GM21619 (cell line): ENCODE results near the gene EDIL3.
"Not testable (repeated sequence)": the region's sequence is repeated elsewhere in the genome, so short reads cannot be mapped to it uniquely, and the experiment has no call there.

ENCODE experiments used
- ATAC-seq: cut with Tn5 transposase; IDR thresholded peaks from one replicate; pipeline ENCODE4 v1.9.1; 2021; ENCODE audit not compliant: unreplicated experiment

The EDIL3 gene

DNA sequence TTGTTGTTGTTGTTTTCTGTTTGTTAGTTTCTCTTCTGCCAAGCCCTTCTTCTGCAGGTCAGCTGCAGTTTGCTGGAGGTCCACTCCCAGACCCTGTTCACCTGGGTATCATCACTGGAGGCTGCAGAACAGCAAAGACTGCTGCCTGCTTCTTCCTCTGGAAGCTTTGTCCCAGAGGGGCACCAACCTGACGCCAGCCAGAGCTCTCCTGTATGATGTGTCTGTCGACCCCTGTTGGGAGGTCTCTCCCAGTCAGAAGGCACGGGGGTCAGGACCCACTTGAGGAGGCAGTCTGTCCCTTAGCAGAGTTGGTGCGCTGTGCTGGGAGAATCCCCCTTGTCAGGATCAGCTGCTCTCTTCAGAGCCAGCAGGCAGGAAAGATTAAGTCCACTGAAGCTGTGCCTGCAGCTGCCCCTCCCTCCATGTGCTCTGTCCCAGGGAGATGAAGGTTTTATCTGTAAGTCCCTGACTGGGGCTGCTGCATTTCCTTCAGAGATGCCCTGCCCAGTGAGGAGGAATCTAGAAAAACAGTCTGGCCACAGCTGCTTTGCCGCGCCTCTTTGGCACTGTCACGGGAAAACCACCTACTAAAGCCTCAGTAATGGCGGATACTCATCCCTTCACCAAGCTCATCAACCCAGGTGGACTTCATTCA is 299.2 kb downstream of the EDIL3 start:
- no peak for ATAC-seq

DNA sequence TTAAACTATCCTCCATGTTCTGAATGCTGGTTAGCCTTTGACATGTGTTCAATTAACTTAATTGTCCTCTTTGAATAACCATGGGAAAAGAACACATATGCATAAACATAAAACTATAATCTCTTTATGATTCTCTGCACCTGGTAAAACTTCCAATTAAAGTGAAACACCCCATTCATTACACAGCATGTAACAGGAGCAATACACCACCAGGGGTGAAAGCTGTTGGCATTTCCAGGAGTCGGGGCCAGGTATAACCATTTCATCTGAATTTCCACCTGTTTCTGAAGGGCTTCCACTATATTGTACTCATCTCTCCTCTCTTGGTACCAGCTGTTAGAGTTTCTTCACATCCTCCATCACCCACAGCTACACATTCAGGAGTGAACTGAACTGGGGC is 303.8 kb downstream of the EDIL3 start:
- no peak for ATAC-seq

DNA sequence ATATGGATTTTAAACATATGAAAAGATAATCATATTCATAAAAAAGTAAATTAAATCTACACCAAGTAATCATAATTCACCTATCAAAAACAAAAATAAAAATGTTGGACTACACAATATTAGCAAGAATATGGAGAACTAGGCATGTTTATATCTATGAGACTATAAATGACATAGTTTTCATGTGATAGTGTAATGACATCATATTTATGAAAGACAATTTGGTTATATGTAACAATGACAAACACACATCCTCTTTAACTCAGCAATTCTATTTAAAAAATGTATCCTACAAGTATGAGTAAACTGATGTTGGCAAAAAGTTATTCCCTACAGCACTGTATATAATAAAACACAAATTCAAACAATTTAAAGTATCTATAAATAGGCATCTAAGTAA is 312.3 kb downstream of the EDIL3 start:
- ATAC-seq, result no peak

DNA sequence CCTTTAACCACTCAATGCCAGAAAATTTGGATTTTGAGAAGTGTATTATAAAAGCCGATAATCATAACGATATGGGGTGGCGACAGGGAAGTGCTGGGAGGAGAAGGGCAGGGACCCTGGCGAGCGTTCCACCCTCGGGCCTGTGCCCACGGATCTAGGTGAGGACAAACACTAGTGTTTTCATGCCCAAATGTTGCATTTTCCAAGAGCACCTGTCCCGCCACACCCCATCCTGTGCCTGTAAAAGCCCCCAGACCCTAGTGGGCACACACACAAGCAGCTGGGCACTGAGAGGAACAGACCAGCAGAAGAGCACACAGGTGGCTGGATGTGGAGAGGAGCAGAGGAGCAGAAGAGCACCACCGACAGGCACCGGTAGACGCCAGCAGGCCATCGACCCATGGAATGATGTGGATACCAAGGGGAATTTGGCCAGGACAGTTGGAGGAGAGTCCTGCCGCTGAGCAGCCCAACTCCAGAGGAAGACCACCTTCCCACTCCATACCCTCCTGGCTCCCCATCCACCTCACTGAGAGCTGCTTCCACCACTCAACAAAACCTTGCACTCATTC is 315.0 kb downstream of the EDIL3 start:
- ATAC-seq, result no peak

DNA sequence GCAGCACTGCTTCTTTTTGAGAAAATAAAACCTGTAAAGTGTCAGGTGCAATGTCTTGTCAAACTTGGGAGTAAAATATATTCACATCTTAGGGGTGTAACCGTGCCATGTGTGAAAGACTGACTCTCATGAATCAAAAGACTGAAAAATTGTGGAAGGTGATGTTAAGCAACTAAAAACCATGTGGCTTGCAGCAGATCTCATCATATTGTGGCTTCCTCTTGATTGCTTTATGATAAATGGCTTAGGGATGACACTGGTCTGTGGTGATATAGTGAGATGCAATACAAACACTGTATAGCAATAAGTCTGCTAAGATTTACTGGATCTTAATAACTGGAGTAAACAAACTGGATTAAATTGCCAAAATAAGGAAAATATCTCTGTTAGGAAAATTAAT is 321.6 kb downstream of the EDIL3 start:
- no peak for ATAC-seq

DNA sequence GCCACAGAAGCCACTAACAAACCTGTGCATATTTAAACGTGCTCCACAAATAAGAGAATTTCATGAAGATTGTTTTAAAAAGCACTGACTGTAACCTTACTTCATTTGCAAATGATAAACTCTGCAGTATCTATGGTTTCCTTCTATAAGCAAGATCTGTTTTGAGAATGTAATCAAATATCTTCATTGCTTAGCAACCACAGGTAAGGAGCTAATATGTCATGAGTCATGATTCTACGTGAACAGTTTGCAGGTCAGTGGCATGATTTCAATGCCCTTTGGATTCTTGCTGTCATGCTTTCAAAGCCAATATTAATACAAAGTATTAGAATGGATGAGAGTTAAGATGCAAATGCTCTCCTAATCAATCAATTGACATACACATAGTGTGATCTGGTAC is 325.0 kb downstream of the EDIL3 start:
- no peak for ATAC-seq

DNA sequence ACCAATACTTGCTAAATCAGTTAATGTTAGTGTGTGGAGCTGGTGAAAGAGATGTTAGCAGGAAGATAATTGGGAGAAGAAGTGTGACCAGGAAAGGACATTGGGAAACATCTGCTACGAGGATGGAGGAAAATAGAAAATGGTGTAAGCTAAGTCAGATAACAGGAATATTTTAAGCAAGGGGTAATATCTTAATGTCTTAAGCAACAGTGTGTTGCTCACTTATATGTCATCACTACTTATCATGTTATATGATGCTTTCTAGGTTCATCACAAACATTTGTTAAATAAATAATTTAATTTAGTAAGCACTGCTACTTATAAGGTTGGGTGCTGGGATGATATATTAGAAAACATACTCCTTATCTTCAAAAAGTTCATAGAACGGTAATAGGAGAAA is 326.1 kb downstream of the EDIL3 start:
- no peak for ATAC-seq

DNA sequence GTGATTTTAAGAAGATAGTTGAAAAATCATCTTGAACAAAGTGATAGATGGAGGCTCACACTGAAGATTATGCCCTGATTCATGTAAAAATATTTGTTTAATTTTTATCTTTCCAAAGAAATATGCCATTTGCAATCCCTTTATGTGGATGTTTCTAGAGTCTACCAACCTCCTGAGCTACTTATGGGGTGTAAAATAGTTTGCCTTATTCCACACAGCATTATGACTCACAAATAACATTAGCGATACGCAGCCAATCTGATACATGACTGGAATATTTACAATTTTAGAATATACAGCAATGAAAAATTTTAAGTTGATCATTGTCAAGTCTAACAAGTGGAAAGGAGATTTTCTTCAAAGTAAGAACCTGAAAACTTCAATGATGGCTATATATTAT is 327.5 kb downstream of the EDIL3 start:
- no peak for ATAC-seq

DNA sequence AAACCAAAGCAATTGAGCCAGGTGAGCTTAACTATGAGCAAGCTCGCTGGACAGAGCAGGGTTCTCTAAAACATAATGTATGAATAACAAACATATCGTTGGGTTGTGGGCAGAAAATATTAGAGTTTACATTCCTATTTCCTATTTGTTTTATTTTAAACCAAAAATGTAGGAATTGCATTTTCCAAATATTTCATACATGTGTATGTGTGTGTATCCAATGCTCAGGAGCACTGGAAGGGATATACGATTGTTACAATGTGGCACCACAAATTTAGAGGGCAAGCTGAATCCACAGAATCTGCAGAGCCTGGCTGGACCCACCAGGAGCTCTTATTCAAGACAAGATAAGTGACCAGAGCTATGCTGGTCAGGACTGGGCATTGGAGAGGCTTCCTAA is 338.7 kb downstream of the EDIL3 start:
- ATAC-seq, result no peak

DNA sequence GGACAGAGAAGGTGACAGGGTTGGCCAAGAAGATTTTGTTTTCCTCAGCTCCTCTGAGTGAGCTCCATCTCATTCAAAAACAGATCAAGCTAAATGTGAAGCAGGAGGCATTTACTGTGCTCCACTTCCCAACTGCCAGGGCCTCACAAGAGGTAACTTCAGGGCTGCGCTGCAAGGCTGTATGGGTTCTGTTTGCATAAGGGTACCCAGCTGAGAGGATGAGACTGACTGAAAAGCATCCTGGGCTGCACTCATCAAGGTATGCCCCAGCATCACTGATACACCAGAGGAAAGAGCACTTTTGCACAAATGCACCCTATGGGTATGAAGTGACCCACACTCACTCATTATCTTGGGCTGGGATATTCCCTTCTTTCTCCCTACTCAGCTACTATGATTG is 347.8 kb downstream of the EDIL3 start:
- ATAC-seq, result no peak

DNA sequence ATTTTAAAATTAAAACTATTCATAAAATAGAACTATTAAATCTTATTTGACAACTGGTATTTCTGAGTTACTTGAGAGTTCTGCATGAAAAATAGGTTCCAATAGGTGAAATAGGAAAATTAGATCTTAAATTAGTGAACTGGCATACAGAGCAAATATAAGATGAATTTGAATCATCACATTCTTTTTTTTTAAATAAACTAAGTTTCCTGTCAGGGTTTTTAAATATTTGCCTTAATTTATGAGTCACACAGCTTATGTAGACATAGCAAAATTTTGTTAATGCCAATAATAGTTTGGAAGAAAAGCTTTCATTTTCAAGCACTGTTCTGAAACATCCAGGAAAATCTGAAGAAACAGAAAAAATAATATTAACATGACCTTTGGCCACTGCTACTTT is 352.4 kb downstream of the EDIL3 start:
- ATAC-seq, result no peak

DNA sequence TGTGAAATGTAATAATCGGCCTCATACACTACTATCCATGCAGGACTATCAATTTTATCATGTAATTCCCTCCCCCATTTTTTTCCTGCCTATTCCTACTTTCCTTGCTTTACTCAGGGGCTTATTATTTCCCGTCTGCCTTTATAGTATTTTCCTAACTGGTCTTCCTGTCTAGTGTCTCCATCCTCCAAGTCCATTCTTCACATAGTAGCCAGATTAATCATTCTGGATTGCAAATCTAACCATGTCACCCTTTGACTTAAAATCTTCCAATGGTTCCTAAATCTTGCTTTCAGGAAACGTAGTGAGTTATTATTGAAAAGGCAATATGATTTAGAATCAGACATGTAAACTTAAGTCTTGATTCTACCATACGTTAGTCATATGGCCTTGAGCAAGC is 356.6 kb downstream of the EDIL3 start:
- ATAC-seq, result no peak

DNA sequence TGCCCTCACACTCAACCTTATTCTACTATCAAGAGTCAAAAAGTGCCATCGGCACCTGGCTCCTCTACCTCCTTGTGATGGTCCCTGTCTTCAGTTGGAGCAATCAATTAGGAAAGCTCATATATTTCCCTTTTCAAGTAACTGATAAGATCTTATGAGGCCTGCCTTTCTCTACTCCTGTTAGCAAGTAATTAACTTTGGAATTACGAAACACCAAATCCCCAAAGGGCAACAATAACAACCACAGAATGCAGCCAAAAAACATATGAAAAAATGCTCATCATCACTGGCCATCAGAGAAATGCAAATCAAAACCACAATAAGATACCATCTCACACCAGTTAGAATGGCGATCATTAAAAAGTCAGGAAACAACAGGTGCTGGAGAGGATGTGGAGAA is 366.2 kb downstream of the EDIL3 start:
- not testable (repeated sequence) for ATAC-seq

DNA sequence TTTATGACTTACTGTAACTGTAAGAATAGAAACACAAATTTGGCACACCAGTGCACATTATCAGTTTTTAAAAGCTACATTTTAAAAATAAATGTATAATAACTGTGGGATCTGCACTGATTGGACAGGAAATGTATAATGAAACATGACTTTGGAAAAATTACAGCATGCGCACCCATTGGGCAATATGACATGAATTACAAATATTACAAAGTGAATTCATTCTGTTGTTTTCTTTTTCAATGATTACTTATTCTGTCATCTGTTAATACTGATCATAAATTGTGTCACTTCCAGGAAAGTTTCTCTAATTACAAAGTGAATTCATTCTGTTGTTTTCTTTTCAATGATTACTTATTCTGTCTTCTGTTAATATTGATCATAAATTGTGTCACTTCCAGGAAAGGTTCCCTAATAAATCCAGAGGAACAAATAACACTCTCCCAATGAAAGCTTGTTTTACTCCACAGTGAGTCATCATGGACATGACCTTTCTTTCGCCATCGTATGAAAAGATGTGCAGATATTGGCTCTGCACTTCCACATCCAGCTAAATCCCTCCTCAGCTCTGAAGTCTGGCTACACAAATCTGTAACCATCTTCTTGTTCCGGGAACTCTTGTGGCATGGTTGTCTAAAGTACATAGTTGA is 367.0 kb downstream of the EDIL3 start:
- ATAC-seq, result no peak

DNA sequence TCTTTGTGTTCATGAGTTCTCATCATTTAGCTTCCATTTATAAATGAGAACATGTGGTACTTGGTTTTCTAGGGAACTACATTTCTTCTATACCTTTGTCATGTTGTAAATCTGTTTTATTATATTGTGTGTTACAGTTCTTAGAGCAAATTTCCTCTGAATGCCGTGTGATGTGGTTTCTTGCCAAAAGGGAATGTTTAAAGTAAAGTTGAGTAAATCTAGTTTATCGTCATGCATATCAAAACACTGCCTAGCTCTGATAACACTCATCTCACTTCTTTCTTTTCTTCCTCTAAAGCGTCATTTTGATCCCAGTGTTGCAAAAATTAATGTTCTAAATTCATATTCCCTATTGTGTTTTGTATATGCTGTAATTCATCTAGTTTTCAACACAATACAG is 368.6 kb downstream of the EDIL3 start:
- ATAC-seq, result no peak

DNA sequence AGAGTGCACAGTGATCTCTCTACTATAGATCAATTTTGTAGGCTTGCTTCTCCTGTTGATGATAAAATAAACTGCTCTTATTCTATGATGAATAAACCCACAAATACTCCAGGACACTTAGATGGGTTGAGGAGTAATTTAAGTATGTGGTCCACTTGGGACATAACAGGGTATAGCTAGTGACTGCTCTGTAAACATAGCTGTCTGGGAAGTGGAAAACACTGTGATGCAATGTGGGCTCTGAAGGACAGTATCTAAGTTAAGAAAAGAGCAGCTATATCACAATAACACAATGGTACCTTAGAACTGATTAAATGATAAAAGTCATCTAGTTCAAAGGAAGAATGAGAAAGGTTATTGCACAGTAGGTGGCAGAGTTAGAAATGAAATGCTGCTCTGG is 369.7 kb downstream of the EDIL3 start:
- no peak for ATAC-seq

DNA sequence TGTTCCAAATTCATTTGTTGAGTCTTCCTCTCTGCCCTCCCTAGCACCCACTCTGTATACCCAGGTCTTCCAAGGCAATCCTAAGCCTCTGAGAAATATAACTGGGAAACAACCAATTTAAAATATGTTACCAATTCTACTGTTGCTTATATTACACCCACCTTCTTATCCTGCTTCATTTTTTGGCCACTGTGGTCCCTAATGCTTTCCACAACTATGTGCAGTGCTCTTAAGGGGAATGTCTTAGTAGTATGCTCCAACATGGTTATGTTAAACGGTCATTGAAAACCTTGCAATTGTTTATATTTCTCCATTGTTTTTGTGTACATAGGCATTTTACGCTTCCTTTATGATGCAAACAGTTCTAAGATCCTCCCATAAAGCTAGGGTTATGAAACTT is 390.9 kb downstream of the EDIL3 start:
- ATAC-seq, result no peak

DNA sequence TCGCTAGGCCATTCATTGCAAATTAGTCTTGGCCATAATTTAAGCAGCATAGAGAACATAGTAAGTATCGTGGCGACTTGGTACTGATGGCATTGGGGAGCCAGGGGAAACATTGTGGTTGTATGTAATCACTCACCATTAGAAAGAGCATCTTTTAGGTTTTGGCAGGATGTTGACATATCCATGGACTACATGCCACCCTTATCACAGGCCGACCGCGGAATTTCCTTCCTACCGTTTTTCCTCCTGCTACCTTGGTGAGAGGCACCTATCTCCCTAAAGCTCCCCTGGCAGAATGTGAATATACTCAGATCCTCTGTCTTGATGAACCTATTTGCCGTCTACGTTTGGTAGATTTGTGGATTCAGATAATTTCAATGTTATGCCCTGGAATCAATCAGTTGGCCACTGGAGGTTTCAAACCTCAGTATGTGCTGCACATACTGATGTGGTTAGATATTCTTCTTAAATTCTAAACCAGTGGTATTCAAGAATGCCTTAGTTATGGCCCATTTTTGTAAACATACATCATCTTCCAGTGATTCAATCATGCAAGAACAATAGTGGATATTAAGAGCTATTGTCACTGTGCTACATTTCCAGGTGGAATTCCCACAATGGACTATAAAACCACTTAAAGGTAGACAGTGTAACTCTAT is 393.0 kb downstream of the EDIL3 start:
- no peak for ATAC-seq

DNA sequence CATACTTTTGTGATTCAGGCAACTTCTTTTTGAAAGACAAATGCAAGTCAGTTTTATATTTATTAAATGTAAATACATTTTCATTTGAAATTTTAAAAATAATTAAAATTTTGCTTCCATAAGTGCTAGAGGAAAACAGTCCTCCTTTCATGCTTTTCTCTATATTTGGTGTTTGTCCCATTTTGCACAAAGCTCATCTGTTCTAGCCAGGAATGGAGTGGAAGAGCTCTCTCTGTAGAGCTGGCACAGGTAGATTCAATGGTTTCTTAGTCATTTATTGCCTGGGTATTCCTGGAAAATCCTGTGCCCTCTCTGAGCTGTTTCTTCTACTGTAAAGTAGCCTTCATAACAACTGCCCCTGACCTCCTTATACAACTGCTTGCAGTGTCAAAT is 396.4 kb downstream of the EDIL3 start:
- ATAC-seq, result no peak

DNA sequence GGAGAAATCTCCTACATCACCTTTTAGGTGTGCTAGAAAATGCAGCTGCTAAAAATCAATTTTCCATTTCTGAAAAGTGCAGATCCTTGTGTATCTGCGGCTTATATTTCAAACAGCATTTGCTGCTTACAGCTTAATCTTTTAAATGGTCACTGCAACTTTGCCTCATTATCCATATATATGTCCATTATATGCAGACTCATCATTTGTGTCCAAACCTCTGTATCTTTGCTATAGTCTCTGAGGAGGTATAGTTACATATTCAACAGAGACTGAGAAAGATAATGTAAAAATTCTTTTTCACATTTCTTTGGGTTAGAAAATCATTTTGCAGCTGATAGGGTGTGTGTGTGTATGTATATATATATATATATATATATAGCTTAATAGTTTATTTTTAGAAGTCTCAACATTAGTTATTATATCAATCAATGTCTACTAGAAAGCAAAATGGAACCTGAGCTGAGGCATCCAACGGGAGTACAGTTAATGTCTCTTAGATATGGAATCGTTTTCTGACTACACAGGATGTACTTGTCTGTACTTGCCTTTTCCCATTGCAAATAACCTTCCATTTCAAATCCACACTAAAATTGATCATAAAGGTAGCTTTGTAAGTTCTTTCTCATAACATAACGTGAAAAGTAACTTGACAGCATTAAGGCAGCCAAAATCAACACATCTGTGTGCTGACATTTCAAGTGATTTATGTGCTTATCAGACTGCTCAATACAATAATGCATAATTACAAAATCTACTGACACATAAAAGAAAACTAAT is 397.0 kb downstream of the EDIL3 start:
- no peak for ATAC-seq

DNA sequence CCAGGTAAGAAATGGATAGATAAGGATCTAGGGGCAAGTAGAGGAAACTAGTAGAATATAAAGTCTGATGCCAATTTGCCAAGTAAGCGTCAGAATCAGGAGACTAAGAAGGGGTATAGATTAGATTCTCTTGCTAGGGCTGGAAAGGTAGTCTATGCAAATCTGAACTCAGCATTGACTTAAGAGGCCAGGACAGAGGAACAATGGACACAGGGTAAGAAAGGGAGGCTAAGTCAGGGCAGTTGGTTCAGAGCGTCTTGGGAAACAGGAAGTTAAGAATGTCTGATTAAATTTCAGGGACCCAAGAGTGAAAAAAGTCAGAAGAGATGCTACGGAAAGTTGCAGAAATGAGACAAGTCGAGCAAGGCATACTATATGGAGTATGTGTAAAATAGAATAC is 400.8 kb downstream of the EDIL3 start:
- ATAC-seq, result no peak
